Raji (cell line): ENCODE results near the gene SERPINA12.

Source experiments
- POLR2A ChIP-seq: IDR thresholded peaks from 2 replicates; pipeline ENCODE4 v1.6.1; 2011; ENCODE audit warnings: low read depth, low read length, control low read depth; ENCODE audit not compliant: insufficient read depth

The SERPINA12 gene

GRCh38 chr14:94464290-94464689 is 45.0 kb downstream of the SERPINA12 start:
- no peak for TF ChIP-seq POLR2A

DNA sequence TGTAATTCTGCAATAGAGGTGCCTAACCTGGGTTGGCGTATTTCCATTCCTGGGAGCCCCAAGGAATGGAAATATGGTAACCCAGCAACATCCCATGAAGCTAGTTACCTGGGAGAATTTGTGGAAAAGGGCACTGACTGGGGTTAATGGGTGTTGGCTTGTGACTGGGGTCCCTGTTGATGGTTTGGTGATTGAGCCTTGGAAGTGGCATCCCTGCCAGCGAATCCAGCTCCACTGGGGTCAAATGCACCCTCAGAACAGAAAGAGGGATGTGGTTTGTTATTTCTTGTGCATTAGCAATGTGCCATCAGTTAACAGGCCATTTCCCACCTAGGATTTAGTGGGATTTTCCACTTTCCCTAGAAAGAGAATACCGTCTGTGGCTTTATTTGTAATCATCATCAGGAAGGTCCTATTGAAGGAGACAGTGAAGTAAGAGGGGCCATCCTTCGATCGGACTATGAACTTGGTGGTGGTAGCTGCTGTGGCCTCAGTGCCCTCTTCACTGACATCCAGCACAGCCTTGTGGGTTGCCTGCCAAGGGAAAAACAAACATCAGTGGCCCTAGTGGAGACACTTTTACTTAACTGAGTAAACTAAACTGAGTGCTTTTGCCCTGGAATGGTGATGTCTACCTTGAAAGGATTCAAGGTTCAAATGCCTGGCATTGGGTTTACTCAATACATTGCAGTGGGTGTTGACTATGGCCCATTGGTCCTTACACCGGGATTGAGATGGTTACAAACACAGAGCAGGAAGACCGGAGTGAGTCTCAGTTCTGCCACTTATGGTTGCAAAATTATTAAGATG is 46.3 kb downstream of the SERPINA12 start:
- 0 out of 2 replicates have a peak, but pooled peaks have one; percentile 3 for TF ChIP-seq POLR2A

DNA sequence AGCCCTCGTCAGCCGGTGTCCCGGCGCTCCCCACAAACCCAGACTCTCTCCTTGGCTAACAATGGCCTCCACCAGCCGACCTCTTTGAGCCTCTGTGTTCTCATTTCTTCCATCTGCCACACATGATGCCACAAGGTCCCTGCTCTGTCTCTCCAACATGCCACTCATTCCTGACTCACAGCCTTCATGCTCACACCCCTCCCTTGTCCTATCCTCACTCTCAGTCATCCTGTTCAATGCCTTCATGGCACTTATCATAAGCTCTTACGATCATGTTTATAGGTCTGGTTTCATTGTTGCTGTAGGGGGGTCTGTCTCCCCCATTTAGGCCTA is 47.1 kb downstream of the SERPINA12 start:
- TF ChIP-seq POLR2A: peak; percentile 29

GRCh38 chr14:94461526-94462218 is 47.6 kb downstream of the SERPINA12 start:
- peak; percentile 46 for TF ChIP-seq POLR2A

GRCh38 chr14:94460631-94461416 is 48.4 kb downstream of the SERPINA12 start:
- peak; percentile 40; the same call in 1 of the 2 replicates for TF ChIP-seq POLR2A

- no peak for TF ChIP-seq POLR2A
These were observed 50.6 kb downstream of the SERPINA12 start for GRCh38 chr14:94458558-94459205.

DNA sequence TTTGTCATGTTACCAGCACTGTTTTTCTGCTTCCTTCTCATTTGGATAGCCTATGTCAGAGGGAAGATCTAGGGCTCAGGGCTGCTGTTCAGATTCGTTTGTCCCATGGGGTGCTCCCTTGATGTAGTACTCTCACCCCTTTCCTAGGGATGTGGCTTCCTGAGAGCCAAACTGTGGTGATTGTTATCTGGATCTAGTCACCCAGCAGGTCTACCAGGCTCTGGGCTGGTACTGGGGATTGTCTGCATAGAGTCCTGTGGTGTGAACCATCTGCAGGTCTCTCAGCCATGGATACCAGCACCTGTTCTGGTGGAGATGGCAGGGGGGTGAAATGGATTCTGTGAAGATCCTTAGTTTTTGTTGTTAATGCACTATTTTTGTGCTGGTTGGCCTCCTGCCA is 51.2 kb downstream of the SERPINA12 start:
- TF ChIP-seq POLR2A: no peak

DNA sequence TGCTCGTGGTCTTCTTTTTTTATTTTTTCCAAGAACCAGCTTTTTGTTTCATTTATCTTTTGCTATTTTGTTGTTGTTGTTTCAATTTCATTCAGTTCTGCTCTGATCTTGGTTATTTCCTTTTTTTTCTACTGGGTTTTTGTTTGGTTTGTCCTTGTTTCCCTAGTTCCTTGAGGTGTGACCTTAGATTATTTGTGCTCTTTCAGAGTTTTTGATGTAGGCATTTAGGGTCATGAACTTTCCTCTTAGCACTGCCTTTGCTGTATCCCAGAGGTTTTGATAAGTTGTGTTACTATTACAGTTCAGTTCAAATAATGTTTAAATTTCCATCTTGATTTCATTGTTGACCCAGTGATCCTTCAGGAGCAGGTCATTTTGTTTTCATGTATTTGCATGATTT is 53.3 kb downstream of the SERPINA12 start:
- no peak for TF ChIP-seq POLR2A

DNA sequence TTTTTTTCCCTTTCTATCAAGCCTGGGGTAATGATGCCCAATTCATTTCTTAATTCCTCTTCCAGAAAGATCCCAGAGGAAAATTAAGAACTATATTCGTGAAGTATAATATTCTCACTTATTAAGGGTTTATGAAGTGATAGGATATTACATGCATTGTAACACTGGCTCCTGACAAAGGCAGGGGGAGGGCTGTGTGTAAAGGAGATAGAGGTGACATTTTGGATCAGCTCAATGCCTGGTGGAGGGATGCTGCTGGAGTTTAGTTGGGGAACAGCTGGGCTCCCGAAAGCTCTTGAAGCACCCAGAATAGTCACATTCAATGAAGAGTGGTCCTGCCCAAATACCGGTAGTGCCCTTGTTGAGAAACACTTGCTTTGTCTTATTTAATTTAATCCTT is 57.4 kb downstream of the SERPINA12 start:
- TF ChIP-seq POLR2A: no peak

DNA sequence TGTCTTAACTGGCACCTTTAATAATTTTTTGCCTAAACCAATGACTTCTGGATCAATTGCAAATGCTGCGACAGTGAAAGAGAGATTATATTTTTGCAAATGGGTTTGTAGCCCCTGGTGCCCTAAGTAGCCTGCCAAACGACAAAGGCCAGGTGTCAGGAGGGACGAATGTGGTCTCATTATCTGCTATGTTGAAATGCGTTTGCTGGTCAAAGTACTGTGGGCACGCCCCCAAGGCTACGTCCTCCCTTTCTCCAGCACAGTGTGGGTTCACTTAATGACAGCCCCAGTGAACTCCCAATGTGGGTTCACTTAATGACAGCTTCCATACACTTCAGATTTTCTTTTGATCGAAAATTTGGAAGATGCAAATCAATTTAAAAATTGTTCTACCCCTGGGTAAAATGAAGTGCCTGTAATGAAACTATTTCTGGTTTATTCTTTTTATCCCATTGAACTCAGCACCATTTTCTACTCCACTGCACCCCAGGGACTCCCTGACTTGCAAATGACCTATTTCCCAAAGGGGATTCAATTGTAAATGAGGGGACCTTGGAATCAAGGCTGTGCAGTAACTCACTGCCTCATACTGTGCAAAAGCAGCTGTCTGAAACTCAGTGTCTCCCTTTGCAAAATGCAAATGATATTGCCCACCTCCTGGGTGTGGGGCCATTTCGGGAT is 58.0 kb downstream of the SERPINA12 start:
- TF ChIP-seq POLR2A: peak; percentile 36; the same call in 1 of the 2 replicates

- no peak for TF ChIP-seq POLR2A
These were observed 58.6 kb downstream of the SERPINA12 start for GRCh38 chr14:94450722-94451090.

DNA sequence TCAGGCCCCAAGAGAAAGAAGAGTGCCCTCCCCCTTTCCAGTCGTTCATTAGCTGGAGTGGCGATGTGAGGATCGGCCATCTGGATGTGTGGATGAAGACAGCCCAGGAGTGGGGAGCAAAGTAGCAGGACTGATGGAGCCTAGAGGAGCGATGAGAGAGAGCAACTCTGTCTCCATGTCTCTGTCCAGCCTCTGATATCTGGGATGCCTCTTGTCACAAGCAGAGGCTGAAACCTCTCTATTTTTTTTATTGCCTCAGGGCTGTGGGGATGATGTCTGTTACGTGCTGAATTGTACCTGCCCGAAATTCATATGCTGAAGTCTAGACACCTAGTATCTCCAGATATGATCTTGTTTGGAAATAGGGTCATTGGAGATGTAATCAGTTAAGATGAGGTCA is 59.3 kb downstream of the SERPINA12 start:
- no peak for TF ChIP-seq POLR2A

GRCh38 chr14:94448071-94448808 is 61.0 kb downstream of the SERPINA12 start:
- TF ChIP-seq POLR2A: no peak

GRCh38 chr14:94447206-94447605 is 62.1 kb downstream of the SERPINA12 start:
- no peak for TF ChIP-seq POLR2A

DNA sequence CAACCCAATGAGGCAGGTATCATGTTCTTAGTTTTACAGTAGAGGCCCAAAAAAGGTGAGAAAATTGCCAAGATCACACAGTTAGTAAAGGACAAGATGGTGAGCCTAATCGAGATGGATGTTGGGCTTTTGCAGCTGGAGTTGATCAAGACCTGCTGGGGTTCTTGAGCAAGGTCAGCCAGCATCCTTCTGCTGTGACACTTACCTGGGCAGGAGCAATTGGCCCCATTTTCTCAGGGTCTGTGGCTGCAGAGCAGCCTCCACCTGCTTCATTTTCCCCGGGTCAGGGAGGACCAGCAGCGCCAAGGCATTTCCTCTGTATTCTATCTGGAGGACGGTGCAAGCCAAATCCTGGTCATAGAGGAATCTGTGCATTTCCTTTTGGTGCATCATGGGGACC is 63.1 kb downstream of the SERPINA12 start:
- TF ChIP-seq POLR2A: no peak

- TF ChIP-seq POLR2A: no peak
These were observed 64.3 kb downstream of the SERPINA12 start for GRCh38 chr14:94445003-94445402.
